ENCODE measurements around the gene TLL1.

Gene TLL1

DNA sequence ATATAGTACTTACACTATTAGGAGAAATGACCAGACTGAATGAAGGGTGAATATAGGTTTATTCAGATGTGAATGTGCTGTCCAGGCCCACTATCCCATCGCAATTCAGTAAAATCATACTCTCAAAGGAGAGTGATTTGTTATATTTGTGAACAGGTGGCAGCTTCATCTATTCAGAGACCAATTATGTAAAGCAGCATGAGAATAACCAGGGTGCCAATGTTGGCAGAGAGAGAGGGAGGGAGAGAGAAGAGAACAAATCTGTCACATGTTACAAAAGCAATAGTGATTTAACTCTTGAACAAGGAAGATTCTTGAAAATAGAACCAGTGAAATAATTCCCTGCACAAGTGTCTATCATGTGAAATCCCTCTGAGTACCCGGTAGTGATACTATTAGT, 38.9 kb upstream of the TLL1 start:
- Histone ChIP-seq H4K20me1 (ENCODE audit: insufficient read depth, low read length) (no peaks in the 10 kb centered on the region), H2AFZ (ENCODE audit: low read depth, low read length) (no peak overlapping the region), H3K4me3 (ENCODE audit: low read length) (no peak overlapping the region), H3K79me2 (ENCODE audit: low read length) (no peaks in the 10 kb centered on the region), H3K9ac (ENCODE audit: low read length) (no peak overlapping the region), H3K9me3 (ENCODE audit: insufficient read depth, low read length) (no peaks in the 10 kb centered on the region), H3K36me3 (replicated peaks; ENCODE audit: low read depth, low read length) (no peaks in the 10 kb centered on the region), H3K27me3 (ENCODE audit: low read depth, low read length) (no peaks in the 10 kb centered on the region), H3K4me1 (ENCODE audit: low read length) (no peaks in the 10 kb centered on the region), H3K4me2 (ENCODE audit: low read length) (no peak overlapping the region), H3K27ac (ENCODE audit: low read length) (no peak overlapping the region)
- TF ChIP-seq CTCF (IDR thresholded peaks at IDR 0.05; ENCODE audit: low read depth, low read length) (no peak), EZH2phosphoT487 (IDR thresholded peaks at IDR 0.05; ENCODE audit: low read depth) (no peak)

- no peaks in the 10 kb centered on the region for H3K79me2 ChIP-seq (ENCODE audit: low read length)
- H2AFZ ChIP-seq (ENCODE audit: low read depth, low read length) = no peak overlapping the region
- no peak overlapping the region for H3K4me3 ChIP-seq (ENCODE audit: low read length)
- no peaks in the 10 kb centered on the region for H3K27me3 ChIP-seq (ENCODE audit: low read depth, low read length)
- H3K9me3 ChIP-seq (ENCODE audit: insufficient read depth, low read length) = no peaks in the 10 kb centered on the region
- no peaks in the 10 kb centered on the region for H3K36me3 ChIP-seq (replicated peaks; ENCODE audit: low read depth, low read length)
- H3K4me2 ChIP-seq (ENCODE audit: low read length) = no peak overlapping the region
- H3K27ac ChIP-seq (ENCODE audit: low read length) = no peak overlapping the region
- no peaks in the 10 kb centered on the region for H4K20me1 ChIP-seq (ENCODE audit: insufficient read depth, low read length)
- H3K4me1 ChIP-seq (ENCODE audit: low read length) = no peaks in the 10 kb centered on the region
- TF ChIP-seq EZH2phosphoT487 (IDR thresholded peaks at IDR 0.05; ENCODE audit: low read depth) (no peak), CTCF (IDR thresholded peaks at IDR 0.05; ENCODE audit: low read depth, low read length) (no peak)
- no peak overlapping the region for H3K9ac ChIP-seq (ENCODE audit: low read length)
Measured at GRCh38 chr4:165838575-165838974, 34.5 kb upstream of the TLL1 start.

- Histone ChIP-seq H3K36me3 (replicated peaks; ENCODE audit: low read depth, low read length) (no peaks in the 10 kb centered on the region), H3K27me3 (ENCODE audit: low read depth, low read length) (no peaks in the 10 kb centered on the region), H4K20me1 (ENCODE audit: insufficient read depth, low read length) (no peaks in the 10 kb centered on the region), H3K4me3 (ENCODE audit: low read length) (no peak overlapping the region), H3K4me1 (ENCODE audit: low read length) (no peaks in the 10 kb centered on the region), H3K27ac (ENCODE audit: low read length) (no peak overlapping the region), H3K79me2 (ENCODE audit: low read length) (no peaks in the 10 kb centered on the region), H3K9ac (ENCODE audit: low read length) (no peak overlapping the region), H3K4me2 (ENCODE audit: low read length) (no peak overlapping the region), H2AFZ (ENCODE audit: low read depth, low read length) (no peak overlapping the region), H3K9me3 (ENCODE audit: insufficient read depth, low read length) (no peaks in the 10 kb centered on the region)
- TF ChIP-seq EZH2phosphoT487 (IDR thresholded peaks at IDR 0.05; ENCODE audit: low read depth) (no peak), CTCF (IDR thresholded peaks at IDR 0.05; ENCODE audit: low read depth, low read length) (no peak)
Measured at GRCh38 chr4:165839615-165840333, 33.3 kb upstream of the TLL1 start.

GRCh38 chr4:165842684-165843083, 30.4 kb upstream of the TLL1 start:
- Histone ChIP-seq H3K79me2 (ENCODE audit: low read length) (no peaks in the 10 kb centered on the region), H3K9me3 (ENCODE audit: insufficient read depth, low read length) (no peaks in the 10 kb centered on the region), H2AFZ (ENCODE audit: low read depth, low read length) (no peak overlapping the region), H3K27ac (ENCODE audit: low read length) (no peak overlapping the region), H4K20me1 (ENCODE audit: insufficient read depth, low read length) (no peaks in the 10 kb centered on the region), H3K4me1 (ENCODE audit: low read length) (no peaks in the 10 kb centered on the region), H3K9ac (ENCODE audit: low read length) (no peak overlapping the region), H3K4me2 (ENCODE audit: low read length) (no peak overlapping the region), H3K4me3 (ENCODE audit: low read length) (no peak overlapping the region), H3K36me3 (replicated peaks; ENCODE audit: low read depth, low read length) (no peaks in the 10 kb centered on the region), H3K27me3 (ENCODE audit: low read depth, low read length) (no peaks in the 10 kb centered on the region)
- TF ChIP-seq EZH2phosphoT487 (IDR thresholded peaks at IDR 0.05; ENCODE audit: low read depth) (no peak), CTCF (IDR thresholded peaks at IDR 0.05; ENCODE audit: low read depth, low read length) (no peak)
